Measurements from ENCODE around the gene DPH5. TPM values are rescaled to one million over a fixed set of nuclear protein-coding genes. Genes with fewer than 3 reads are reported as not detected.

The DPH5 gene
- total RNA-seq, 3 donors from 2014 or later, result 15.4 to 23.1 (median 22.3) TPM

GRCh38 chr1:100982793-100983192 is 42.8 kb downstream of the DPH5 start:
- Histone ChIP-seq H3K4me3 (no peak overlapping the region), H3K4me1 (ENCODE audit: low read depth) (no peaks in the 10 kb centered on the region), H3K36me3 (ENCODE audit: low read depth) (no peaks in the 10 kb centered on the region), H3K9me3 (no peaks in the 10 kb centered on the region)
- intact Hi-C loops (cut with DNase I, micrococcal nuclease), result no loop called here
- TF ChIP-seq CTCF (IDR thresholded peaks at IDR 0.05), result no peak
- ATAC-seq, result no peak
- peak in 1 of 3 donors; percentile 7 for DNase-seq

- Histone ChIP-seq H3K4me1 (ENCODE audit: low read depth) (no peaks in the 10 kb centered on the region), H3K4me3 (no peak overlapping the region), H3K36me3 (ENCODE audit: low read depth) (no peaks in the 10 kb centered on the region), H3K9me3 (no peaks in the 10 kb centered on the region)
- DNase-seq (no peak), ATAC-seq (no peak)
- no peak for TF ChIP-seq CTCF (IDR thresholded peaks at IDR 0.05)
- intact Hi-C loops (cut with DNase I, micrococcal nuclease), result no loop called here
Observed at GRCh38 chr1:100979631-100980030, 46.0 kb downstream of the DPH5 start.

GRCh38 chr1:100976936-100977335 is 48.6 kb downstream of the DPH5 start:
- Histone ChIP-seq H3K4me1 (ENCODE audit: low read depth) (no peaks in the 10 kb centered on the region), H3K9me3 (no peaks in the 10 kb centered on the region), H3K4me3 (no peak overlapping the region), H3K36me3 (ENCODE audit: low read depth) (no peaks in the 10 kb centered on the region)
- ATAC-seq (no peak), DNase-seq (no peak)
- intact Hi-C loops (cut with DNase I, micrococcal nuclease), result no loop called here
- no peak for TF ChIP-seq CTCF (IDR thresholded peaks at IDR 0.05)

- no peak for ATAC-seq
- H3K36me3 ChIP-seq (ENCODE audit: low read depth), result no peaks in the 10 kb centered on the region
- no peak overlapping the region for H3K4me3 ChIP-seq
- TF ChIP-seq CTCF (IDR thresholded peaks at IDR 0.05), result no peak
- no peaks in the 10 kb centered on the region for H3K9me3 ChIP-seq
- no peak for DNase-seq
- H3K4me1 ChIP-seq (ENCODE audit: low read depth), result no peaks in the 10 kb centered on the region
- intact Hi-C loops (cut with DNase I, micrococcal nuclease), result no loop called here
Observed at GRCh38 chr1:100972185-100972584, 53.4 kb downstream of the DPH5 start.

GRCh38 chr1:100971021-100971420 is 54.6 kb downstream of the DPH5 start:
- intact Hi-C loops (cut with DNase I, micrococcal nuclease), result no loop called here
- ATAC-seq (no peak), DNase-seq (no peak)
- TF ChIP-seq CTCF (IDR thresholded peaks at IDR 0.05), result no peak
- Histone ChIP-seq H3K36me3 (ENCODE audit: low read depth) (no peaks in the 10 kb centered on the region), H3K9me3 (no peaks in the 10 kb centered on the region), H3K4me1 (ENCODE audit: low read depth) (no peaks in the 10 kb centered on the region), H3K4me3 (no peak overlapping the region)

GRCh38 chr1:100969327-100969726 is 56.3 kb downstream of the DPH5 start:
- DNase-seq, result no peak
- intact Hi-C loops (cut with DNase I, micrococcal nuclease), result no loop called here
- no peak for TF ChIP-seq CTCF (IDR thresholded peaks at IDR 0.05)
- no peaks in the 10 kb centered on the region for H3K4me1 ChIP-seq (ENCODE audit: low read depth)
- H3K4me3 ChIP-seq, result no peak overlapping the region
- no peaks in the 10 kb centered on the region for H3K36me3 ChIP-seq (ENCODE audit: low read depth)
- H3K9me3 ChIP-seq, result no peaks in the 10 kb centered on the region
- ATAC-seq, result no peak

All from mucosa of descending colon (tissue), 3 donors.